RWPE1 (cell line): ENCODE data around the gene TBL2.

Experiments used
- CTCF ChIA-PET: fragments of 350-600 bp; sonication (Branson Sonifier 250); formaldehyde crosslinking; extraction: SDS; loops from one replicate; lab custom pipeline; 2021; lab: Yijun Ruan, JAX
- POLR2A ChIA-PET: fragments of 400-600 bp; formaldehyde crosslinking; extraction: SDS; loops from one replicate; lab custom pipeline; 2020; ENCODE audit warnings: antibody characterized with exemption; ENCODE audit not compliant: low non-redundant PET; lab: Yijun Ruan, JAX
- DNase-seq: peaks from one replicate; pipeline ENCODE4 v3.0.0; 2012; ENCODE audit warnings: low spot score
- H3K27ac ChIP-seq: fragments of 450-650 bp; 2 replicates; pipeline ENCODE4 v1.5.1; 2017
- TF ChIP-seq, protein P1 (sequence below): fragments of 450-650 bp; conservative IDR thresholded peaks from 2 replicates; pipeline ENCODE4 v1.5.1; 2017; ENCODE audit warnings: low read depth, mild to moderate bottlenecking

Gene TBL2

DNA sequence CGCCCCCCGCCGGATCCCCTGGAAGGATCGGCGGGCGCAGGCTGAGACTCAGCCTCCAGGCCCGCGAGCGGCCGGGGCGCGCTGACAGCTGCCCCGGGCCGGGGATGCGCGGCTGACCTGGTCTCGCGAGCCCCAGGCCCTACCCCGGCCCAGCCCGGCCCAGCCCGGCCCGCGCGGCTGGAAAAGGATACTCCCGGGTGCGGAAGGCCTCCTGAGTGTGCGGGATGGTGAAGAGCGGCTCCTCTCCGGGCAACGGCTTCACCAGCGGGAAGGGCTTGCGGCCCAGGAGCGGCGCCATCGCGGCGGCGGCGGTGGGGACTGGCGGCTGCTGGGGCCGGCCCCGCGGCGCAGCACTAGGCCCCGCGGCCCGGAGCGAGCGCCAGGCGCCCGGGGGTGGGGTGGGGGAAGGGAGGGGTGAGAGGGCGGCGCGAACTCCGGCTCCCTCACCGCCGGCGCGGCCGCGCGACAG is 56.7 kb downstream of the TBL2 start:
- TF ChIP-seq, protein P1, sequence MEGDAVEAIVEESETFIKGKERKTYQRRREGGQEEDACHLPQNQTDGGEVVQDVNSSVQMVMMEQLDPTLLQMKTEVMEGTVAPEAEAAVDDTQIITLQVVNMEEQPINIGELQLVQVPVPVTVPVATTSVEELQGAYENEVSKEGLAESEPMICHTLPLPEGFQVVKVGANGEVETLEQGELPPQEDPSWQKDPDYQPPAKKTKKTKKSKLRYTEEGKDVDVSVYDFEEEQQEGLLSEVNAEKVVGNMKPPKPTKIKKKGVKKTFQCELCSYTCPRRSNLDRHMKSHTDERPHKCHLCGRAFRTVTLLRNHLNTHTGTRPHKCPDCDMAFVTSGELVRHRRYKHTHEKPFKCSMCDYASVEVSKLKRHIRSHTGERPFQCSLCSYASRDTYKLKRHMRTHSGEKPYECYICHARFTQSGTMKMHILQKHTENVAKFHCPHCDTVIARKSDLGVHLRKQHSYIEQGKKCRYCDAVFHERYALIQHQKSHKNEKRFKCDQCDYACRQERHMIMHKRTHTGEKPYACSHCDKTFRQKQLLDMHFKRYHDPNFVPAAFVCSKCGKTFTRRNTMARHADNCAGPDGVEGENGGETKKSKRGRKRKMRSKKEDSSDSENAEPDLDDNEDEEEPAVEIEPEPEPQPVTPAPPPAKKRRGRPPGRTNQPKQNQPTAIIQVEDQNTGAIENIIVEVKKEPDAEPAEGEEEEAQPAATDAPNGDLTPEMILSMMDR, result no peak
- ChIA-PET POLR2A (interaction anchor here (0.7 kb wide), 1 partner anchor 635 kb away, joined by 4 read pairs; no protein-coding TSS in a partner anchor), CTCF (interaction anchor here (0.6 kb wide), 1 partner anchor 13 kb away, joined by 4 read pairs; no protein-coding TSS in a partner anchor)
- DNase-seq, result peak; percentile 60
- peak overlapping the region; percentile 93 for H3K27ac ChIP-seq

DNA sequence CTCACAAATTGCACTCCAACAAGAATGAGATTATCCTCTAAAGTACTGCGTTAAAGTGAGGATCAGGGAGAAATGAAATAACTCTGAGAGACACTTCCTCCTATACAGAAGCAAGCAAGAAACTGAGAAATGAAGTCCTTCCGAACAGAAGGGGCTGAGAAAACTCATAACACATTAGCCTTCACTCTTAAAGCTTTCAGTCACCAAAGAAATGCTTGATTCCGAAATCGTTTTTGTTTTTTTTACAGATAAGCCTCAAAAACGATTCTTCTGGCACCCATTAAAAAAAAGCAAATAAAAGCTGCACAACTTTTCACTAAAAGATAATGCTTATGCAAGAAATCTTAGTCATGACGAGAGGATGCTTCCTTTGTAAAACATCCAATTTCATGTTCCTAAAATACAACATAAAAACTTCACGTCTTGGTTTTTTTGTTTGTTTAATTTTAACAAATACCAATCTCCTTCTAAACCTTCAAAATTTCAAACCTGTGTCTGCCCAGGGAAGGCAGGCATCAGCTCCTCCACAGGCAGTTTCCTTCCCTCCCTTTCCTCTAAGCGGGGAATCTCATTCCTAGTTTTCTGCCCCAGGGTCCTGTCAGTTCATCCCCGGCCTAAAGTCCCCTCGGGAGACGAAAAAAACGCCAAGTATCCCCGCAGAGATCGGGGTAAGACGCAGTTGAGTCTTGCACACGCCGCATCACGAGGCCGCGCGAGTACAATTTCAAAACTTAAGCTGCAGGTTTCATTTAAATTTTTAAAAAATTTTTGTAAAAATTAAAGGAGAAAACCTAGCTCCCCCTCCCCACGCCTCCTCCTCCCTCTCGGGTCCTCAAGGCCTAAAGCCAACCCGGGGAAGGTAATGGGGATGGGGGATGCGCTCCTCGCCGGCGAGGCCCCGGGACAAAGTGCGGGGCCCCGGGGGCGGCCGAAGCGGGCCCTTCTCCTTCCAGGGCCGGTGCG is 57.4 kb downstream of the TBL2 start:
- peak; percentile 25 for DNase-seq
- TF ChIP-seq, protein P1, result no peak
- CTCF ChIA-PET, result interaction anchor here (0.6 kb wide), 1 partner anchor 18 kb away, joined by 3 read pairs; no protein-coding TSS in a partner anchor
- POLR2A ChIA-PET, result interaction anchor here (0.7 kb wide), 1 partner anchor 635 kb away, joined by 4 read pairs; no protein-coding TSS in a partner anchor
- peak overlapping the region; percentile 93 for H3K27ac ChIP-seq

DNA sequence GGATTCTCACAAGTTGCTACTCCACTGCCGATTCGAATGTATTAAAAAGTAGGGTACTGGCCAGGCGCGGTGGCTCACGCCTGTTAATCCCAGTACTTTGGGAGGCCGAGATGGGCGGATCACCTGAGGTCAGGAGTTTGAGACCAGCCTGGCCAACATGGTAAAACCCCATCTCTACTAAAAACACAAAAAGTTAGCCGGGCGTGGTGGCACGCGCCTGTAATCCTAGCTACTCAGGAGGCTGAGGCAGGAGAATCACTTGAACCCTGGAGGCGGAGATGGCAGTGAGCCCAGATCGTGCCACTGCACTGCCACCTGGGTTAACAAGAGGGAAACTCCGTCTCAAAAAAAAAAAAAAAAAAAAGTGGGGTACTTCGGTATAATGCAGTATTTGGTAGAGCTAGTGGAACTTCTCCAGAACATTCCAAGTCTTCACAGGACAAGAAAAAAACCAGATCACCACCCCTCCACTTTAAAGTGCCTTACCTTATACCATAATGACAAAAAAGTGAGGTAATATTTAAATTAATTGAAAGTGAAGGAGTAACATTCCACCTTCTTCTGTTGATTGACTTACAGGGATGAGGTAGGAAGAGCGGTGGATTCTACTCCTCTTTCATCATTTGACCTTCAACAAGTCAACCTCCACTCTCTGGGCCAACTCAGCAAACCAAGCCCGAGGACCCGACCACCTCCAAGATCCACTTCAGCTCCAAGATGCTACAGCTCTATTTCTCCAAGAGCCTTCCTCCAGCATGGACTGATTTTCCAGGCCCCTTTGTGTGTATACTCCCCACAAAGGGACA is 58.3 kb downstream of the TBL2 start:
- no peak for DNase-seq
- H3K27ac ChIP-seq, result peak overlapping the region; percentile 36
- ChIA-PET POLR2A (no interaction called here), CTCF (interaction anchor here (0.6 kb wide), 1 partner anchor 19 kb away, joined by 3 read pairs; no protein-coding TSS in a partner anchor)
- TF ChIP-seq, protein P1, result no peak

DNA sequence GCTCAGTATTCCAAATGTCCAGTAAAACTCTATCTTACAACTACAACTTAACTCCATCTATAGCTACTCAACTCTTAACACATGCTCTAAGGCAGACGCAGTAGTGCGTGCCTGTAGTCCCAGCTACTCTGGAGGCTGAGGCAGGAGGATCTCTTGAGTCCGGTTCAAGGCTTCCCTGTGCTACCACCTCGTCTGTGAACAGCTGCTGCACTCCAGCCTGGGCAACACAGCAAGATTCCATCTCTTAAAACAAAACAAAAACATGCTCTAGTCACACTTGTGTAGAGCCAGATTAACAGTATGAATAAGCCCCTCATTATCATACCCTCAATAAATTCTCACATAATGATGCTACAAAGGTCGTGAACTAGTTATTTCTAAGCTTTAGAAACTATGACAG is 59.9 kb downstream of the TBL2 start:
- no peak overlapping the region for H3K27ac ChIP-seq
- DNase-seq, result no peak
- POLR2A ChIA-PET, result no interaction called here
- TF ChIP-seq, protein P1, result no peak
- CTCF ChIA-PET, result no interaction called here
